Ovary (tissue), 9 donors: ENCODE measurements around the gene TFDP1. TPM values are rescaled to one million over a fixed set of nuclear protein-coding genes. Genes with fewer than 3 reads are reported as not detected.

Source experiments
- DNase-seq, 5 donors: peaks; one replicate each; pipeline ENCODE4 v3.0.0-alpha.2; 2019 to 2020
- H3K27ac ChIP-seq, 2 donors: fragments of 200-600 bp; one replicate each; pipeline versions ENCODE4 v1.5.1 to v1.8.0; 2019 to 2022
- H3K27me3 ChIP-seq: fragments of 200-600 bp; one replicate; pipeline ENCODE4 v1.8.0; 2022
- H3K36me3 ChIP-seq: fragments of 200-600 bp; sonication (generic); one replicate; pipeline ENCODE4 v1.5.1; 2019
- H3K4me1 ChIP-seq: one replicate; pipeline ENCODE4 v1.8.1; 2013; ENCODE audit warnings: mild to moderate bottlenecking, moderate library complexity; ENCODE audit not compliant: insufficient read depth
- H3K4me3 ChIP-seq: fragments of 200-600 bp; sonication (generic); one replicate; pipeline ENCODE4 v1.5.1; 2017
- H3K9me3 ChIP-seq, 2 donors: fragments of 200-600 bp in 1 of 2; sonication (generic) in 1 of 2; one replicate each; pipeline versions ENCODE4 v1.5.1 to v1.8.1; 2013 to 2019; ENCODE audit warnings: mild to moderate bottlenecking in 1 of 2, moderate library complexity in 1 of 2
- EP300 ChIP-seq: sonication (generic); formaldehyde crosslinking; IDR thresholded peaks from one replicate; pipeline ENCODE4 v1.6.1; 2017; ENCODE audit warnings: antibody characterized with exemption
- POLR2A ChIP-seq: fragments of 450-650 bp; IDR thresholded peaks from one replicate; pipeline ENCODE4 v1.6.1; 2017; ENCODE audit warnings: antibody characterized with exemption, mild to moderate bottlenecking, moderate library complexity
- WGBS, 3 donors: extraction: QIAGEN DNeasy Blood & Tissue Kit in 1 of 3; methylation state at CpG; one replicate each; pipeline versions ENCODE4 v1.1.5 to v1.1.7; 2013 to 2017; 5-methylcytosine and 5-hydroxymethylcytosine counted together
- intact Hi-C, 4 donors: fragments of 100-400 bp; cut with DNase I; formaldehyde crosslinking; loops; one replicate each; pipeline versions ENCODE4 v1.11.0 to v1.15.1; 2022 to 2023
- polyA plus RNA-seq, 2 donors: library from polyadenylated mRNA; stranded (reverse); fragments of 200-250 nt in 1 of 2; fragments of 350-450 nt in 1 of 2; fragmentation: Illumina TruSeq in 1 of 2; extraction: RNeasy Lipid Tissue Mini Kit (QIAGEN cat#74804) in 1 of 2; gene quantifications; one replicate each; pipeline ENCODE4 v1.2.3, GENCODE V29; 2013 to 2014
- total RNA-seq, 7 donors: library from RNA; depleted of rRNA in 2 of 7; stranded (reverse); fragments of >200 nt in 2 of 7; fragmentation: NEBNext Ultra II Directional in 3 of 7; extraction: Animal tissue kit (Norgen Biotek cat#: 25700) in 3 of 7; gene quantifications; one replicate each; pipeline versions ENCODE4 v1.1.0 to v1.2.4, GENCODE V29; 2016 to 2023
- TF ChIP-seq, protein P1 (sequence below), 3 donors: fragments of 450-650 bp in 2 of 3; fragments of 200-600 bp in 1 of 3; IDR thresholded peaks; one replicate each; pipeline versions ENCODE4 v1.5.1 to v1.8.0; 2016 to 2022; ENCODE audit warnings: antibody characterized with exemption in 3 of 3, mild to moderate bottlenecking in 1 of 3
- donor health status: DM: no; HTN: no; CAD: no; lungs with moderate emphysema.
- donor health status: DM: no; HTN: no; CAD: no.
- donor health status: Bipolar disorder and iron deficiency.
- donor health status: DM: yes; HTN: yes; CAD: no.
- donor health status: DM: no; HTN: no; CAD: no.
- donor health status: DM: yes; HTN: yes; CAD: no.

The TFDP1 gene
- total and polyA plus RNA-seq, 9 donors: 8.8 to 45.6 (median 33.8) TPM

DNA sequence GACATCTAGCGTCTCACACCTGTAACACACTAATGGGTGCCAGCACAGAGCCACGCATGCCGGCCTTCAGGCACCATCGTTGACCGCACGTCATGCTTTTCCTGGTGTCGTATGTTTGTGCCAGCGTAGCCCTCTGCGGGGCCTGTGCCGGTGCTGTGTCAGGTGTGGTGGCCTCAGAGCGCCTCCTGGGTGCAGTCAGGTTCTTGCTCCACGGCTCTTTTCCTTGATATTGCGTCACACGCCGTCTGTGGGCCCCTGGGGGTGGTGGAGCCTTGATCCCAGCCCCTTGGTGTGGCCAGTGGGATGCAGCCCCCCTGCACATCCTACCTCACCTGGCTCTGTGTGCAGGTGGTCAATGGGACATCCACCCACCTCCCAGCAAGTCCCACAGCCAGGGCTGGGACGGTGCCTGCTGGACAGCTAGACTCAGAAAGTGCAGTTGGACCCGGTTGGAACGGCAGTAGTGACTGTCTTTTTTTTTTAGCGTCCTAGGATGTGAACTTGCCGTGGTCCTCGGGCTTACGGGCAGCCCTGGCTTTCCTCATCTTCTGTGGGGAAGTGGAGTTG, 24.5 kb downstream of the TFDP1 start:
- intact Hi-C loops: no loop called here
- Histone ChIP-seq H3K4me1 (no peaks in the 10 kb centered on the region), H3K27ac (no peak overlapping the region), H3K36me3 (no peaks in the 10 kb centered on the region), H3K4me3 (no peak overlapping the region), H3K27me3 (no peaks in the 10 kb centered on the region), H3K9me3 (no peaks in the 10 kb centered on the region)
- WGBS, 3 donors: 92 to 93% (median 92%) methylated on average over 22 of the region's 22 CpGs
- DNase-seq: no peak
- TF ChIP-seq POLR2A: no peak
- TF ChIP-seq, protein P1, sequence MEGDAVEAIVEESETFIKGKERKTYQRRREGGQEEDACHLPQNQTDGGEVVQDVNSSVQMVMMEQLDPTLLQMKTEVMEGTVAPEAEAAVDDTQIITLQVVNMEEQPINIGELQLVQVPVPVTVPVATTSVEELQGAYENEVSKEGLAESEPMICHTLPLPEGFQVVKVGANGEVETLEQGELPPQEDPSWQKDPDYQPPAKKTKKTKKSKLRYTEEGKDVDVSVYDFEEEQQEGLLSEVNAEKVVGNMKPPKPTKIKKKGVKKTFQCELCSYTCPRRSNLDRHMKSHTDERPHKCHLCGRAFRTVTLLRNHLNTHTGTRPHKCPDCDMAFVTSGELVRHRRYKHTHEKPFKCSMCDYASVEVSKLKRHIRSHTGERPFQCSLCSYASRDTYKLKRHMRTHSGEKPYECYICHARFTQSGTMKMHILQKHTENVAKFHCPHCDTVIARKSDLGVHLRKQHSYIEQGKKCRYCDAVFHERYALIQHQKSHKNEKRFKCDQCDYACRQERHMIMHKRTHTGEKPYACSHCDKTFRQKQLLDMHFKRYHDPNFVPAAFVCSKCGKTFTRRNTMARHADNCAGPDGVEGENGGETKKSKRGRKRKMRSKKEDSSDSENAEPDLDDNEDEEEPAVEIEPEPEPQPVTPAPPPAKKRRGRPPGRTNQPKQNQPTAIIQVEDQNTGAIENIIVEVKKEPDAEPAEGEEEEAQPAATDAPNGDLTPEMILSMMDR (IDR thresholded peaks at IDR 0.05): no peak
- TF ChIP-seq EP300: no peak

DNA sequence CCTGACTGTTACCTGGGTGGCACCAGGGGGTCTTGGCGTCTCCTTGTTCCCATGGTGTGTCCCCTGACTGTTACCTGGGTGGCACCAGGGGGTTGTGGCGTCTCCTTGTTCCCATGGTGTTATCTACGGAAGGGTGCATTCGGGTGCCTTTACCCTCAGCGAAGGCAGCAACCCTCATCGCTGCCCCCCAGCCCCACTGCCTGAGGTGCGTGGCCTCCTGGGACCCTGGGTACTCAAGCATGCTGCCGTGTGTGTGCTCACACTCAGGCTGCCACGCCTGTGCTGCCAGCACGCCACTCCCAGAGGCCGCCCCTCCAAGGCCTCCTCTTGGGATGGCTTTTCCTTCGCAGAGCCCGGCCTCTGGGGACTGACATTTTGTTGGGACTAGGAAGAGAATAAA, 25.1 kb downstream of the TFDP1 start:
- no peak overlapping the region for H3K4me3 ChIP-seq
- intact Hi-C loops: no loop called here
- TF ChIP-seq EP300 (no peak), POLR2A (no peak)
- TF ChIP-seq, protein P1 (IDR thresholded peaks at IDR 0.05): no peak
- H3K9me3 ChIP-seq: no peaks in the 10 kb centered on the region
- no peak for DNase-seq
- H3K27ac ChIP-seq: no peak overlapping the region
- H3K27me3 ChIP-seq: no peaks in the 10 kb centered on the region
- no peaks in the 10 kb centered on the region for H3K36me3 ChIP-seq
- no peaks in the 10 kb centered on the region for H3K4me1 ChIP-seq
- 92 to 97% (median 95%) methylated on average over 13 of the region's 13 CpGs for WGBS, 3 donors

DNA sequence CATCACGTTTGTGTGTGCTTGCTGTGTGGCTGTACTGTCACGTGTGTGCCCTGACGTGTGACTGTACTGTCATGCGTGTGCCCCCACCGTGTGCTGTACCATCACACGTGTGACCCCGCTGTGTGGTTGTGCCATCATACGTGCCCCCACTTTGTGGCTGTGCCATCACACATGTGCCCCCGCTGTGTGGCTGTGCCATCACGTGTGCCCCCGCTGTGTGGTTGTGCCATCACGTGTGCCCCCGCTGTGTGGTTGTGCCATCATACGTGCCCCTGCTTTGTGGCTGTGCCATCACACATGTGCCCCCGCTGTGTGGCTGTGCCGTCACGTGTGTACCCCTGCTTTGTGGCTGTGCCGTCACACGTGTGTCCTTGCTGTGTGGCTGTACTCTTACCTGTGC, 25.7 kb downstream of the TFDP1 start:
- no peak overlapping the region for H3K4me3 ChIP-seq
- H3K4me1 ChIP-seq: no peaks in the 10 kb centered on the region
- no peaks in the 10 kb centered on the region for H3K9me3 ChIP-seq
- H3K27me3 ChIP-seq: no peaks in the 10 kb centered on the region
- H3K36me3 ChIP-seq: no peaks in the 10 kb centered on the region
- WGBS, 3 donors: 92 to 94% (median 92%) methylated on average over 19 of the region's 19 CpGs
- no peak for DNase-seq
- H3K27ac ChIP-seq: no peak overlapping the region
- intact Hi-C loops: no loop called here
- no peak for TF ChIP-seq EP300
- no peak for TF ChIP-seq POLR2A
- TF ChIP-seq, protein P1 (IDR thresholded peaks at IDR 0.05): no peak

- WGBS, 3 donors: 94 to 95% (median 95%) methylated on average over 5 of the region's 5 CpGs
- Histone ChIP-seq H3K27me3 (no peaks in the 10 kb centered on the region), H3K27ac (no peak overlapping the region), H3K9me3 (no peaks in the 10 kb centered on the region), H3K4me3 (no peak overlapping the region), H3K36me3 (no peaks in the 10 kb centered on the region), H3K4me1 (no peaks in the 10 kb centered on the region)
- no peak for DNase-seq
- TF ChIP-seq, protein P1 (IDR thresholded peaks at IDR 0.05): no peak
- TF ChIP-seq POLR2A (no peak), EP300 (no peak)
- intact Hi-C loops: no loop called here
Observed at GRCh38 chr13:113611996-113612395, 27.4 kb downstream of the TFDP1 start.
